H9 (cell line): ENCODE measurements around the gene SESTD1. TPM values are rescaled to one million over a fixed set of nuclear protein-coding genes. Genes with fewer than 3 reads are reported as not detected.

Experiments
- DNase-seq: peaks from one replicate; pipeline ENCODE4 v3.0.0-alpha.2; 2017
- H2AFZ ChIP-seq: one replicate; pipeline ENCODE4 v1.6.1; 2013; ENCODE audit warnings: mild to moderate bottlenecking, low read length, control low read depth, moderate library complexity
- H2AK5ac ChIP-seq: 2 replicates; pipeline ENCODE4 v1.6.1; 2013; ENCODE audit warnings: low read length, control low read depth, mixed read lengths; ENCODE audit not compliant: insufficient read length
- H2BK120ac ChIP-seq: one replicate; pipeline ENCODE4 v1.6.1; 2013; ENCODE audit warnings: low read depth, mild to moderate bottlenecking, low read length, control low read depth, inconsistent platforms; ENCODE audit not compliant: poor library complexity, severe bottlenecking
- H2BK12ac ChIP-seq: 2 replicates; pipeline ENCODE4 v1.6.1; 2013; ENCODE audit warnings: low read length, control low read depth, mixed read lengths, low read depth; ENCODE audit not compliant: insufficient read length
- H2BK15ac ChIP-seq: 2 replicates; pipeline ENCODE4 v1.6.1; 2013; ENCODE audit warnings: low read depth, low read length, control low read depth
- H2BK20ac ChIP-seq: one replicate; pipeline ENCODE4 v1.6.1; 2013; ENCODE audit warnings: low read depth, mild to moderate bottlenecking, low read length, control low read depth, inconsistent platforms; ENCODE audit not compliant: poor library complexity, severe bottlenecking
- H2BK5ac ChIP-seq: 2 replicates; pipeline ENCODE4 v1.6.1; 2013; ENCODE audit warnings: low read length, control low read depth, mixed read lengths; ENCODE audit not compliant: insufficient read length
- H3K14ac ChIP-seq: 2 replicates; pipeline ENCODE4 v1.6.1; 2013; ENCODE audit warnings: low read length, control low read depth; ENCODE audit not compliant: insufficient read depth
- H3K18ac ChIP-seq: 2 replicates; pipeline ENCODE4 v1.6.1; 2013; ENCODE audit warnings: low read depth, mild to moderate bottlenecking, mixed read lengths, low read length, control low read depth; ENCODE audit not compliant: insufficient read length
- H3K23ac ChIP-seq: 2 replicates; pipeline ENCODE4 v1.6.1; 2013; ENCODE audit warnings: low read length, control low read depth, mixed read lengths, low read depth; ENCODE audit not compliant: insufficient read length
- H3K23me2 ChIP-seq: 2 replicates; pipeline ENCODE4 v1.6.1; 2013; ENCODE audit warnings: low read depth, mild to moderate bottlenecking, mixed read lengths, low read length, control low read depth; ENCODE audit not compliant: insufficient read length, poor library complexity, severe bottlenecking
- H3K27ac ChIP-seq: 2 replicates; pipeline ENCODE4 v1.5.1; 2013; ENCODE audit warnings: low read length, control low read depth, mixed read lengths, low read depth; ENCODE audit not compliant: insufficient read length
- H3K27me3 ChIP-seq: 2 replicates; pipeline ENCODE4 v1.6.1; 2013; ENCODE audit warnings: low read length, control low read depth, inconsistent platforms; ENCODE audit not compliant: insufficient read depth
- H3K4ac ChIP-seq: 2 replicates; pipeline ENCODE4 v1.6.1; 2013; ENCODE audit warnings: low read depth, mild to moderate bottlenecking, control low read depth, inconsistent platforms, low read length, moderate library complexity
- H3K4me1 ChIP-seq: 2 replicates; pipeline ENCODE4 v1.6.1; 2013; ENCODE audit warnings: low read length, control low read depth, inconsistent platforms; ENCODE audit not compliant: insufficient read depth
- H3K4me2 ChIP-seq: 2 replicates; pipeline ENCODE4 v1.6.1; 2013; ENCODE audit warnings: low read length, control low read depth, mixed read lengths; ENCODE audit not compliant: insufficient read length, insufficient read depth
- H3K56ac ChIP-seq: 2 replicates; pipeline ENCODE4 v1.6.1; 2013; ENCODE audit warnings: low read depth, mild to moderate bottlenecking, mixed read lengths, low read length, control low read depth; ENCODE audit not compliant: insufficient read length
- H3K79me1 ChIP-seq: 2 replicates; pipeline ENCODE4 v1.6.1; 2013; ENCODE audit warnings: low read depth, mild to moderate bottlenecking, moderate library complexity, low read length, control low read depth, inconsistent platforms; ENCODE audit not compliant: insufficient read depth, poor library complexity, severe bottlenecking
- H3K79me2 ChIP-seq: 2 replicates; pipeline ENCODE4 v1.6.1; 2013; ENCODE audit warnings: low read length, control low read depth, inconsistent platforms; ENCODE audit not compliant: insufficient read depth
- H3K9ac ChIP-seq: 2 replicates; pipeline ENCODE4 v1.6.1; 2013; ENCODE audit warnings: low read length, control low read depth, mixed read lengths; ENCODE audit not compliant: insufficient read length; ENCODE audit errors: extremely low read depth
- H3K9me3 ChIP-seq: one replicate; pipeline ENCODE4 v1.6.1; 2013; ENCODE audit warnings: low read depth, low read length, inconsistent platforms; ENCODE audit not compliant: control insufficient read depth
- H3T11ph ChIP-seq: one replicate; pipeline ENCODE4 v1.6.1; 2013; ENCODE audit warnings: mild to moderate bottlenecking, low read length, control low read depth, inconsistent platforms
- H4K20me1 ChIP-seq: one replicate; pipeline ENCODE4 v1.6.1; 2013; ENCODE audit not compliant: control insufficient read depth, insufficient read length, insufficient read depth
- H4K5ac ChIP-seq: 2 replicates; pipeline ENCODE4 v1.6.1; 2013; ENCODE audit warnings: low read depth, mild to moderate bottlenecking, mixed read lengths, low read length, control low read depth; ENCODE audit not compliant: insufficient read length
- H4K8ac ChIP-seq: replicated peaks from 2 replicates; pipeline ENCODE4 v1.6.1; 2013; ENCODE audit warnings: low read length, control low read depth, mixed read lengths, low read depth; ENCODE audit not compliant: insufficient read length
- H4K91ac ChIP-seq: 2 replicates; pipeline ENCODE4 v1.6.1; 2013; ENCODE audit warnings: low read depth, mild to moderate bottlenecking, moderate library complexity, mixed read lengths, low read length, control low read depth; ENCODE audit not compliant: insufficient read length
- H3K27ac Mint-ChIP-seq, 3 experiments: 2 replicates in 2 of 3; 3 replicates in 1 of 3; pipeline ENCODE4 v1.8.0; 2020 to 2021; ENCODE audit warnings: mixed read lengths in 3 of 3, mild to moderate bottlenecking in 1 of 3, moderate library complexity in 1 of 3
- H3K27me3 Mint-ChIP-seq: 2 replicates; pipeline ENCODE4 v1.8.0; 2021; ENCODE audit warnings: low read depth, mild to moderate bottlenecking, moderate library complexity, mixed read lengths
- H3K36me3 Mint-ChIP-seq, 3 experiments: 2 replicates in 2 of 3; 3 replicates in 1 of 3; pipeline ENCODE4 v1.8.0; 2020 to 2021; ENCODE audit warnings: low read depth in 3 of 3, mixed read lengths in 3 of 3; ENCODE audit not compliant: insufficient read depth in 1 of 3
- H3K4me1 Mint-ChIP-seq, 2 experiments: 2 replicates each; pipeline ENCODE4 v1.8.0; 2020; ENCODE audit warnings: mixed read lengths in 2 of 2
- H3K4me3 Mint-ChIP-seq, 2 experiments: 2 replicates in 1 of 2; 3 replicates in 1 of 2; pipeline ENCODE4 v1.8.0; 2020 to 2021; ENCODE audit warnings: mild to moderate bottlenecking in 2 of 2, mixed read lengths in 2 of 2, moderate library complexity in 1 of 2
- H3K9me3 Mint-ChIP-seq, 2 experiments: 2 replicates in 1 of 2; 3 replicates in 1 of 2; pipeline ENCODE4 v1.8.0; 2020; ENCODE audit warnings: mild to moderate bottlenecking in 2 of 2, mixed read lengths in 2 of 2, moderate library complexity in 1 of 2
- WGBS: extraction: QIAGEN DNeasy Blood & Tissue Kit; methylation state at CpG from one replicate; pipeline ENCODE4 v1.1.7; 2013; ENCODE audit warnings: missing lambda C conversion rate, low lambda C conversion rate, mixed read lengths; ENCODE audit not compliant: insufficient read length; ENCODE audit errors: extremely low coverage; 5-methylcytosine and 5-hydroxymethylcytosine counted together
- total RNA-seq: library from RNA; stranded (reverse); gene quantifications from 2 replicates; pipeline ENCODE4 v1.2.1, GENCODE V29; 2021
- TF ChIP-seq, protein P1 (sequence below): fragments of 200-600 bp; sonication (generic); conservative IDR thresholded peaks from 3 replicates; pipeline ENCODE4 v1.8.0; 2021; ENCODE audit warnings: antibody characterized with exemption, mild to moderate bottlenecking

SESTD1 gene
- total RNA-seq, 1 experiment from 2014 or later = 44.4 TPM

DNA sequence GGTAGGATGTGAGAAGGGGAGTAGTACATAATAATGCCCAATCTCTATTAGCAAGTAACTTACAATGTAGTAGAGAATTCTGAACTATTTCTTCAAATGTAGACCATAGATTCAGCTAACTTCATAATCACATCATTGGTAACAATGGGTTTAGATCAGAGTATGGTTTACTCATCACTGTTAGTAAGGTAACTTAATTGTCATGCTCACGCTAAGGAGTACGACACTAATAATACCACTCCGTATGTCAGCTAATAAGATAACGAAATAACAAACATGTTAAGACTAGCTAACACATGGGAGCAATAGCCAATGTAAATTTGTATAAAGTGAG, 158.3 kb downstream of the SESTD1 start:
- Mint-ChIP-seq H3K36me3 (peaks cover 3 to 6% (median 4%) of the 10 kb centered on the region in 3 experiments; a peak in 6 of 7 replicates), H3K4me1 (peaks cover 0 to 2% of the 10 kb centered on the region in 2 experiments; a peak in 1 of 4 replicates), H3K27me3 (no peaks in the 10 kb centered on the region), H3K4me3 (no peak overlapping the region), H3K9me3 (no peaks in the 10 kb centered on the region), H3K27ac (no peak overlapping the region; a peak in 1 of 7 replicates)
- no peak overlapping the region for H3T11ph ChIP-seq
- no peak overlapping the region for H2BK15ac ChIP-seq
- H3K4ac ChIP-seq = no peak overlapping the region
- H3K4me2 ChIP-seq = no peak overlapping the region
- H3K56ac ChIP-seq = no peak overlapping the region
- no peak overlapping the region for H4K8ac ChIP-seq
- H4K5ac ChIP-seq = no peak overlapping the region
- TF ChIP-seq, protein P1, sequence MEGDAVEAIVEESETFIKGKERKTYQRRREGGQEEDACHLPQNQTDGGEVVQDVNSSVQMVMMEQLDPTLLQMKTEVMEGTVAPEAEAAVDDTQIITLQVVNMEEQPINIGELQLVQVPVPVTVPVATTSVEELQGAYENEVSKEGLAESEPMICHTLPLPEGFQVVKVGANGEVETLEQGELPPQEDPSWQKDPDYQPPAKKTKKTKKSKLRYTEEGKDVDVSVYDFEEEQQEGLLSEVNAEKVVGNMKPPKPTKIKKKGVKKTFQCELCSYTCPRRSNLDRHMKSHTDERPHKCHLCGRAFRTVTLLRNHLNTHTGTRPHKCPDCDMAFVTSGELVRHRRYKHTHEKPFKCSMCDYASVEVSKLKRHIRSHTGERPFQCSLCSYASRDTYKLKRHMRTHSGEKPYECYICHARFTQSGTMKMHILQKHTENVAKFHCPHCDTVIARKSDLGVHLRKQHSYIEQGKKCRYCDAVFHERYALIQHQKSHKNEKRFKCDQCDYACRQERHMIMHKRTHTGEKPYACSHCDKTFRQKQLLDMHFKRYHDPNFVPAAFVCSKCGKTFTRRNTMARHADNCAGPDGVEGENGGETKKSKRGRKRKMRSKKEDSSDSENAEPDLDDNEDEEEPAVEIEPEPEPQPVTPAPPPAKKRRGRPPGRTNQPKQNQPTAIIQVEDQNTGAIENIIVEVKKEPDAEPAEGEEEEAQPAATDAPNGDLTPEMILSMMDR = no peak
- no peak overlapping the region for H2BK120ac ChIP-seq
- no peak overlapping the region for H3K23ac ChIP-seq
- H2BK12ac ChIP-seq = no peak overlapping the region
- H3K4me1 ChIP-seq = no peaks in the 10 kb centered on the region
- no peak overlapping the region for H3K9ac ChIP-seq
- no peaks in the 10 kb centered on the region for H3K79me2 ChIP-seq
- H3K27me3 ChIP-seq = no peaks in the 10 kb centered on the region
- no peaks in the 10 kb centered on the region for H3K23me2 ChIP-seq
- H2BK20ac ChIP-seq = no peak overlapping the region
- H2AFZ ChIP-seq = no peak overlapping the region
- H4K91ac ChIP-seq = no peak overlapping the region
- H3K14ac ChIP-seq = no peak overlapping the region
- no peak for DNase-seq
- no peak overlapping the region for H2AK5ac ChIP-seq
- no peaks in the 10 kb centered on the region for H4K20me1 ChIP-seq
- H3K9me3 ChIP-seq = no peaks in the 10 kb centered on the region
- no peak overlapping the region for H3K18ac ChIP-seq
- no peak overlapping the region for H2BK5ac ChIP-seq
- WGBS = no CpG with 5 or more reads among the region's 4 CpGs
- H3K79me1 ChIP-seq = no peaks in the 10 kb centered on the region
- H3K27ac ChIP-seq = no peak overlapping the region
